ENCODE results near the gene EIF3M. TPM values are rescaled to one million over a fixed set of nuclear protein-coding genes. Genes with fewer than 3 reads are reported as not detected.

EIF3M gene
- 469 TPM for total RNA-seq (2013)
- polyA plus RNA-seq (100 to 1,000 TPM; 248 to 316 (median 315) TPM), polyA minus RNA-seq (91.2 and 195 TPM in 2 replicates), total RNA-seq (56.8 to 218 (median 170) reads per million in 11 experiments)

- WGBS (ENCODE audit: insufficient coverage) = under 1% methylated on average over 70 of the region's 70 CpGs
Measured at GRCh38 chr11:32583459-32584271, at the start of gene EIF3M. Gene EIF3M (plus strand): TSS chr11:32583831. CDS start chr11:32583888, 57 bp downstream.

DNA sequence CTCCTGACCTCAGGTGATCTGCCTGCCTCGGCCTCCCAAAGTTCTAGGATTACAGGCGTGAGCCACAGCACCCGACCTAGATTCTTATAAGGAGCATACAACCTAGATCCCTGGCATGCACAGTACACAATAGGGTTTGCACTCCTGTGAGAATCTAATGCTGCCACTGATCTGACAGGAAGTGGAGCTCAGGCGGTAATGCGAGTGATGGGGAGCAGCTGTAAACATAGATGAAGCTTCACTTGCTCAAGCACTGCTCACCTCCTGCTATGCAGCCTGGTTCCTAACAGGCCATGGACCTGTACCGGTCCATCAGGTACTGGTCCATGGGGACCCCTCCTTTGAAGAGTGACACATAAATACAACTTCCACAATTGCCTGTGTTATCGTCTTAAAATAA is 44.8 kb upstream of the EIF3M start:
- Histone ChIP-seq H3K36me3 (replicated peaks in 1 of 2; ENCODE audit: control insufficient read depth in 1 of 2, insufficient read depth in 2 of 2, low read length in 2 of 2) (no peaks in the 10 kb centered on the region), H3K9ac (ENCODE audit: insufficient read depth, low read length, poor library complexity, severe bottlenecking) (no peak overlapping the region), H2AFZ (ENCODE audit: insufficient read depth, low read depth, low read length, poor library complexity, severe bottlenecking) (no peak overlapping the region), H3K4me3 (replicated peaks in 1 of 3; ENCODE audit: low read depth in 2 of 3, low read length in 3 of 3) (no peak overlapping the region), H3K4me1 (ENCODE audit: control insufficient read depth in 1 of 2, insufficient read depth in 2 of 2, low read length in 2 of 2) (no peaks in the 10 kb centered on the region), H3K9me3 (replicated peaks in 1 of 2; ENCODE audit: control insufficient read depth in 1 of 2, insufficient read depth in 1 of 2, low read length in 2 of 2) (no peaks in the 10 kb centered on the region), H3K79me2 (ENCODE audit: insufficient read depth, low read length) (no peaks in the 10 kb centered on the region), H3K27ac (ENCODE audit: low read depth in 1 of 2, low read length in 2 of 2) (no peak overlapping the region), H4K20me1 (ENCODE audit: insufficient read depth, low read length) (no peaks in the 10 kb centered on the region), H3K27me3 (ENCODE audit: control insufficient read depth in 2 of 2, insufficient read depth in 2 of 2, low read length in 2 of 2) (no peaks in the 10 kb centered on the region), H3K4me2 (replicated peaks; ENCODE audit: extremely low read depth, low read length, poor library complexity, severe bottlenecking) (no peak overlapping the region)
- H3K27me3 Mint-ChIP-seq (ENCODE audit: low read depth in 3 of 3) = peaks cover 0 to 1% (median 1%) of the 10 kb centered on the region in 3 donors
- no peak overlapping the region for H3K27ac Mint-ChIP-seq
- DNase-seq = no peak
- intact Hi-C loops (cut with micrococcal nuclease) = no loop called here
- 97% methylated on average over 4 of the region's 7 CpGs for WGBS (ENCODE audit: insufficient coverage)
- H3K4me1 Mint-ChIP-seq = no peaks in the 10 kb centered on the region
- no peak overlapping the region for H3K4me3 Mint-ChIP-seq
- H3K36me3 Mint-ChIP-seq = no peaks in the 10 kb centered on the region
- H3K9me3 Mint-ChIP-seq = peaks cover 0 to 5% (median 2%) of the 10 kb centered on the region in 7 donors
- TF ChIP-seq, protein P1, sequence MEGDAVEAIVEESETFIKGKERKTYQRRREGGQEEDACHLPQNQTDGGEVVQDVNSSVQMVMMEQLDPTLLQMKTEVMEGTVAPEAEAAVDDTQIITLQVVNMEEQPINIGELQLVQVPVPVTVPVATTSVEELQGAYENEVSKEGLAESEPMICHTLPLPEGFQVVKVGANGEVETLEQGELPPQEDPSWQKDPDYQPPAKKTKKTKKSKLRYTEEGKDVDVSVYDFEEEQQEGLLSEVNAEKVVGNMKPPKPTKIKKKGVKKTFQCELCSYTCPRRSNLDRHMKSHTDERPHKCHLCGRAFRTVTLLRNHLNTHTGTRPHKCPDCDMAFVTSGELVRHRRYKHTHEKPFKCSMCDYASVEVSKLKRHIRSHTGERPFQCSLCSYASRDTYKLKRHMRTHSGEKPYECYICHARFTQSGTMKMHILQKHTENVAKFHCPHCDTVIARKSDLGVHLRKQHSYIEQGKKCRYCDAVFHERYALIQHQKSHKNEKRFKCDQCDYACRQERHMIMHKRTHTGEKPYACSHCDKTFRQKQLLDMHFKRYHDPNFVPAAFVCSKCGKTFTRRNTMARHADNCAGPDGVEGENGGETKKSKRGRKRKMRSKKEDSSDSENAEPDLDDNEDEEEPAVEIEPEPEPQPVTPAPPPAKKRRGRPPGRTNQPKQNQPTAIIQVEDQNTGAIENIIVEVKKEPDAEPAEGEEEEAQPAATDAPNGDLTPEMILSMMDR (IDR thresholded peaks at IDR 0.05) = no peak

More at GRCh38 chr11:32583459-32584271, at the start of gene EIF3M:
- H3K27ac ChIP-seq (ENCODE audit: low read depth in 1 of 2, low read length in 2 of 2) = peak within 1 kb of the TSS; percentile 72 to 85
- Mint-ChIP-seq H3K9me3 (peaks cover 0 to 2% (median 0%) of the 10 kb centered on the region in 7 donors), H3K4me1 (peaks cover 39% of the 10 kb centered on the region), H3K36me3 (peaks cover 6% of the 10 kb centered on the region in 2 donors), H3K27ac (peak within 1 kb of the TSS; percentile 88 to 96 (median 93)), H3K4me3 (peak within 1 kb of the TSS; percentile 91 to 97), H3K27me3 (ENCODE audit: low read depth in 3 of 3) (peaks cover 2 to 4% (median 4%) of the 10 kb centered on the region in 3 donors)
- H3K9ac ChIP-seq (ENCODE audit: insufficient read depth, low read length, poor library complexity, severe bottlenecking) = peak within 1 kb of the TSS; percentile 89
- H3K79me2 ChIP-seq (ENCODE audit: insufficient read depth, low read length) = peaks cover 56% of the 10 kb centered on the region
- H3K27me3 ChIP-seq (ENCODE audit: control insufficient read depth in 2 of 2, insufficient read depth in 2 of 2, low read length in 2 of 2) = no peaks in the 10 kb centered on the region
- no peaks in the 10 kb centered on the region for H3K9me3 ChIP-seq (replicated peaks in 1 of 2; ENCODE audit: control insufficient read depth in 1 of 2, insufficient read depth in 1 of 2, low read length in 2 of 2)
- H3K4me1 ChIP-seq (ENCODE audit: control insufficient read depth in 1 of 2, insufficient read depth in 2 of 2, low read length in 2 of 2) = peaks cover 37 to 48% of the 10 kb centered on the region in 2 donors
- TF ChIP-seq, protein P1 (IDR thresholded peaks at IDR 0.05) = no peak
- H2AFZ ChIP-seq (ENCODE audit: insufficient read depth, low read depth, low read length, poor library complexity, severe bottlenecking) = peak within 1 kb of the TSS; percentile 97
- peaks cover under 1 to 8% of the 10 kb centered on the region in 2 donors for H3K36me3 ChIP-seq (replicated peaks in 1 of 2; ENCODE audit: control insufficient read depth in 1 of 2, insufficient read depth in 2 of 2, low read length in 2 of 2)
- H3K4me3 ChIP-seq (replicated peaks in 1 of 3; ENCODE audit: low read depth in 2 of 3, low read length in 3 of 3) = peak within 1 kb of the TSS; percentile 67 to 80 (median 68)
- intact Hi-C loops (cut with micrococcal nuclease) = loop anchor here in 1 of 2 donors (10.0 kb wide), 2 partner anchors 311 to 451 kb away; partner anchors contain the start of genes QSER1 and TCP11L1
- peak within 1 kb of the TSS; percentile 94 for H3K4me2 ChIP-seq (replicated peaks; ENCODE audit: extremely low read depth, low read length, poor library complexity, severe bottlenecking)
- peaks cover 40% of the 10 kb centered on the region for H4K20me1 ChIP-seq (ENCODE audit: insufficient read depth, low read length)
- DNase-seq = peak; percentile 95 to 96 (median 96)

Measured in CD14-positive monocyte (primary cell).